Endothelial cell of umbilical vein (primary cell): ENCODE results near the gene FARP1. TPM values are rescaled to one million over a fixed set of nuclear protein-coding genes. Genes with fewer than 3 reads are reported as not detected.

Source experiments
- BruUV-seq: library from RNA; stranded (reverse); fragments of 400-500 nt; replicated peaks from 2 replicates; lab custom pipeline; 2021; lab: Mats Ljungman, UMichigan
- CTCF ChIA-PET: fragments of 300-600, 350-600 bp; sonication (Branson Sonifier 250); formaldehyde crosslinking; loops from one replicate; lab custom pipeline; 2021; ENCODE audit warnings: antibody characterized with exemption, inconsistent platforms; lab: Charles Lee
- POLR2A ChIA-PET: fragments of 300-600, 350-600 bp; sonication (Branson Sonifier 250); formaldehyde crosslinking; loops from one replicate; lab custom pipeline; 2021; ENCODE audit warnings: antibody characterized with exemption, inconsistent platforms; lab: Charles Lee
- DNase-seq: peaks from one replicate; pipeline ENCODE4 v3.0.0-alpha.2; 2011; ENCODE audit warnings: low read depth, low spot score
- FAIRE-seq: peaks from 2 replicates; lab custom pipeline; 2011; peaks lifted over from hg19 to GRCh38; lab: Jason Lieb, UNC
- H2AFZ ChIP-seq: 2 replicates; pipeline ENCODE4 v1.6.0; 2012; ENCODE audit warnings: low read depth, low read length, control low read depth, inconsistent platforms
- H3K27ac ChIP-seq: 2 replicates; pipeline ENCODE4 v1.5.1; 2011; ENCODE audit warnings: low read depth, mild to moderate bottlenecking, control low read depth, low read length, moderate library complexity; ENCODE audit not compliant: insufficient read depth
- H3K27me3 ChIP-seq, 2 experiments: 2 replicates each; pipeline versions ENCODE4 v1.6.0 to v1.6.1; 2011; ENCODE audit warnings: low read length in 2 of 2, mixed read lengths in 1 of 2; ENCODE audit not compliant: control insufficient read depth in 2 of 2, insufficient read depth in 2 of 2
- H3K36me3 ChIP-seq, 2 experiments: 2 replicates in 1 of 2; 3 replicates in 1 of 2; pipeline ENCODE4 v1.5.1; 2011; ENCODE audit warnings: low read length in 2 of 2, mild to moderate bottlenecking in 1 of 2, moderate library complexity in 1 of 2; ENCODE audit not compliant: control insufficient read depth in 2 of 2, insufficient read depth in 2 of 2; ENCODE audit errors: extremely low read depth in 1 of 2
- H3K4me1 ChIP-seq: 3 replicates; pipeline ENCODE4 v1.5.1; 2011; ENCODE audit warnings: mild to moderate bottlenecking, low read length; ENCODE audit not compliant: control insufficient read depth, insufficient read depth; ENCODE audit errors: extremely low read depth
- H3K4me2 ChIP-seq: 2 replicates; pipeline ENCODE4 v1.6.1; 2011; ENCODE audit warnings: low read length, control low read depth, mixed read lengths; ENCODE audit not compliant: insufficient read depth
- H3K4me3 ChIP-seq, 3 experiments: fragments of 200-600 bp in 1 of 3; sonication (generic), shearing (Covaris generic) in 1 of 3; replicated peaks in 1 of 3; 2 replicates each; pipeline ENCODE4 v1.5.1; 2011 to 2016; ENCODE audit warnings: control low read depth in 3 of 3, low read length in 3 of 3, mild to moderate bottlenecking in 2 of 3, inconsistent platforms in 1 of 3, low read depth in 1 of 3, moderate library complexity in 1 of 3; ENCODE audit not compliant: insufficient read depth in 1 of 3
- H3K79me2 ChIP-seq: 2 replicates; pipeline ENCODE4 v1.6.0; 2012; ENCODE audit warnings: low read length, inconsistent platforms; ENCODE audit not compliant: control insufficient read depth, insufficient read depth
- H3K9ac ChIP-seq: replicated peaks from 2 replicates; pipeline ENCODE3; 2011; ENCODE audit warnings: low read length, control low read depth; ENCODE audit not compliant: insufficient read depth; ENCODE audit errors: extremely low read depth
- H3K9me1 ChIP-seq: replicated peaks from 3 replicates; pipeline ENCODE4 v1.6.0; 2011; ENCODE audit warnings: mild to moderate bottlenecking, low read length; ENCODE audit not compliant: control insufficient read depth, insufficient read depth; ENCODE audit errors: extremely low read depth
- H3K9me3 ChIP-seq: replicated peaks from 2 replicates; pipeline ENCODE4 v1.5.1; 2012; ENCODE audit warnings: low read length, inconsistent platforms; ENCODE audit not compliant: control insufficient read depth, insufficient read depth
- H4K20me1 ChIP-seq: replicated peaks from 2 replicates; pipeline ENCODE3; 2011; ENCODE audit warnings: mild to moderate bottlenecking, low read length; ENCODE audit not compliant: control insufficient read depth, insufficient read depth; ENCODE audit errors: extremely low read depth
- EZH2 ChIP-seq: IDR thresholded peaks from 2 replicates; pipeline ENCODE4 v1.6.1; 2012; ENCODE audit warnings: borderline replicate concordance, low read depth, mild to moderate bottlenecking, moderate library complexity, low read length, inconsistent platforms; ENCODE audit not compliant: severe bottlenecking
- FOS ChIP-seq: IDR thresholded peaks from 2 replicates; pipeline ENCODE4 v1.6.1; 2011; ENCODE audit warnings: mild to moderate bottlenecking, low read length, moderate library complexity, borderline replicate concordance; ENCODE audit not compliant: insufficient read depth
- GATA2 ChIP-seq: IDR thresholded peaks from 2 replicates; pipeline ENCODE4 v1.7.0; 2011; ENCODE audit warnings: low read depth, mild to moderate bottlenecking, moderate library complexity, mixed read lengths, low read length; ENCODE audit not compliant: insufficient read length, insufficient read depth
- JUN ChIP-seq: IDR thresholded peaks from 2 replicates; pipeline ENCODE4 v1.6.1; 2011; ENCODE audit warnings: borderline replicate concordance, low read depth; ENCODE audit not compliant: insufficient read length, insufficient read depth
- MYC ChIP-seq: IDR thresholded peaks from one replicate; pipeline ENCODE4 v1.6.1; 2011; ENCODE audit warnings: mild to moderate bottlenecking, low read depth, low read length
- POLR2A ChIP-seq: IDR thresholded peaks from 2 replicates; pipeline ENCODE4 v1.6.1; 2012; ENCODE audit warnings: low read depth, mild to moderate bottlenecking, control low read depth, low read length
- POLR2AphosphoS5 ChIP-seq: IDR thresholded peaks from 2 replicates; pipeline ENCODE4 v1.6.1; 2012; ENCODE audit warnings: low read depth, mild to moderate bottlenecking, control low read depth, low read length, moderate library complexity; ENCODE audit not compliant: insufficient read depth
- dilution Hi-C: fragments of 300-500 bp; cut with MboI; formaldehyde crosslinking; loops from one replicate; pipeline ENCODE4 v1.15.0; 2019; ENCODE audit warnings: low sequenced_read_pairs; ENCODE audit not compliant: extremely low pct_ligation_motif_present
- intact Hi-C: fragments of 100-400 bp; cut with micrococcal nuclease; formaldehyde crosslinking; loops from one replicate; pipeline ENCODE4 v1.10.0; 2022
- polyA plus RNA-seq, 4 experiments: library from polyadenylated mRNA; depleted of rRNA in 3 of 4; stranded (reverse) in 3 of 4; unstranded in 1 of 4; fragments of >200 nt; gene quantifications; 2 replicates each; pipeline versions ENCODE4 v1.2.1 to v1.2.3, GENCODE V29; 2011 to 2012; ENCODE audit warnings: missing spikeins in 1 of 4
- total RNA-seq: library from RNA; stranded (reverse); gene quantifications from 2 replicates; pipeline ENCODE4 v1.2.3, GENCODE V29; 2021
- TF ChIP-seq, protein P1 (sequence below): IDR thresholded peaks from 2 replicates; pipeline ENCODE4 v1.6.1; 2011; ENCODE audit not compliant: insufficient read depth, insufficient read length
- TF ChIP-seq, protein P2 (sequence below), 2 donors: IDR thresholded peaks; 1 replicate in 1 of 2; 2 replicates in 1 of 2; pipeline ENCODE4 v1.5.1; 2011; ENCODE audit warnings: low read length in 2 of 2, mild to moderate bottlenecking in 2 of 2, moderate library complexity in 2 of 2, control low read depth in 1 of 2, inconsistent platforms in 1 of 2, low read depth in 1 of 2; ENCODE audit not compliant: insufficient read depth in 1 of 2; ENCODE audit errors: extremely low read depth in 1 of 2

Gene FARP1
- total and polyA plus RNA-seq, 2 donors (not counting 3 experiments of a cell fraction or from before 2014, with no cell fraction given): 19.0 to 77.7 TPM

DNA sequence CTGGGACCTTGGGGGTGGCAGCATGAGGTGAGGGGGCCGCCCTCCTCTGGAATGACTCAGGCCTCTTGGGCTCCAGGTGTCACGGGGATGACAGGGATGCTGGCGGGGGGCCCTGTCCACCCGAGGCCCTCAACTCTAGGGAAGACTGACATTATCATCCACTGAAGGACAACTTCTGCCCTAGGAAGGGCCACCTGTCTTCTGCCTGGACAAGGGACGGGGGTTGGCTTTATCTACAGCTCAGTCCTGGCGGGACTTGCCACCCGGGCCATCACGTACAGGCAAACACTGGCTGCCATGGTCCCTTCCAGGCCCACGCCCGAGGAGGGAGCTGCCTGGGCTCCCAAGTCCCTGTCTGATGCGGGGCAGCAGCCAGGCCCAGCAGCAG, 303.3 kb downstream of the FARP1 start:
- no peak overlapping the region for H2AFZ ChIP-seq
- FAIRE-seq (no peak), DNase-seq (no peak)
- no TSS peak for BruUV-seq
- no peak overlapping the region for H3K4me2 ChIP-seq
- H3K79me2 ChIP-seq: no peaks in the 10 kb centered on the region
- no peaks in the 10 kb centered on the region for H3K27me3 ChIP-seq
- intact Hi-C loops: loop anchor here (5.0 kb wide), 1 partner anchor 589 kb away; no protein-coding TSS in a partner anchor
- dilution Hi-C loops: loop anchor here (25.0 kb wide), 1 partner anchor 216 kb away; no protein-coding TSS in a partner anchor
- peaks cover 0 to 28% of the 10 kb centered on the region in 2 experiments for H3K36me3 ChIP-seq
- POLR2A ChIA-PET: no interaction called here
- no peaks in the 10 kb centered on the region for H3K4me1 ChIP-seq
- no peaks in the 10 kb centered on the region for H3K9me3 ChIP-seq
- no peaks in the 10 kb centered on the region for H4K20me1 ChIP-seq
- no peak overlapping the region for H3K4me3 ChIP-seq
- TF ChIP-seq MYC: no peak
- TF ChIP-seq POLR2A: no peak
- TF ChIP-seq EZH2: no peak
- TF ChIP-seq GATA2: no peak
- TF ChIP-seq POLR2AphosphoS5: no peak
- TF ChIP-seq FOS: no peak
- no peak for TF ChIP-seq JUN
- TF ChIP-seq, protein P1, sequence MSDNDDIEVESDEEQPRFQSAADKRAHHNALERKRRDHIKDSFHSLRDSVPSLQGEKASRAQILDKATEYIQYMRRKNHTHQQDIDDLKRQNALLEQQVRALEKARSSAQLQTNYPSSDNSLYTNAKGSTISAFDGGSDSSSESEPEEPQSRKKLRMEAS: no peak
- TF ChIP-seq, protein P2, sequence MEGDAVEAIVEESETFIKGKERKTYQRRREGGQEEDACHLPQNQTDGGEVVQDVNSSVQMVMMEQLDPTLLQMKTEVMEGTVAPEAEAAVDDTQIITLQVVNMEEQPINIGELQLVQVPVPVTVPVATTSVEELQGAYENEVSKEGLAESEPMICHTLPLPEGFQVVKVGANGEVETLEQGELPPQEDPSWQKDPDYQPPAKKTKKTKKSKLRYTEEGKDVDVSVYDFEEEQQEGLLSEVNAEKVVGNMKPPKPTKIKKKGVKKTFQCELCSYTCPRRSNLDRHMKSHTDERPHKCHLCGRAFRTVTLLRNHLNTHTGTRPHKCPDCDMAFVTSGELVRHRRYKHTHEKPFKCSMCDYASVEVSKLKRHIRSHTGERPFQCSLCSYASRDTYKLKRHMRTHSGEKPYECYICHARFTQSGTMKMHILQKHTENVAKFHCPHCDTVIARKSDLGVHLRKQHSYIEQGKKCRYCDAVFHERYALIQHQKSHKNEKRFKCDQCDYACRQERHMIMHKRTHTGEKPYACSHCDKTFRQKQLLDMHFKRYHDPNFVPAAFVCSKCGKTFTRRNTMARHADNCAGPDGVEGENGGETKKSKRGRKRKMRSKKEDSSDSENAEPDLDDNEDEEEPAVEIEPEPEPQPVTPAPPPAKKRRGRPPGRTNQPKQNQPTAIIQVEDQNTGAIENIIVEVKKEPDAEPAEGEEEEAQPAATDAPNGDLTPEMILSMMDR (IDR thresholded peaks at IDR 0.05; ENCODE audit: extremely low read depth in 1 of 2, insufficient read depth in 1 of 2, low read depth in 1 of 2, low read length in 2 of 2): no peak
- no peak overlapping the region for H3K9ac ChIP-seq
- H3K27ac ChIP-seq: no peak overlapping the region
- CTCF ChIA-PET: interaction anchor here (1.0 to 4.8 kb wide), 16 partner anchors 10 to 590 kb away, joined by 3 to 150 read pairs (median 6); partner anchors contain the start of gene STK24
- no peaks in the 10 kb centered on the region for H3K9me1 ChIP-seq
